GM06990 (cell line): ENCODE data around the gene SAMD8.
"Not testable (repeated sequence)": the region's sequence is repeated elsewhere in the genome, so short reads cannot be mapped to it uniquely, and the experiment has no call there.

ENCODE experiments used
- DNase-seq: peaks from one replicate; pipeline ENCODE4 v3.0.0-alpha.2; 2011; ENCODE audit not compliant: insufficient read length; ENCODE audit errors: extremely low read depth
- H3K27me3 ChIP-seq: replicated peaks from 2 replicates; pipeline ENCODE4 v1.6.0; 2011; ENCODE audit warnings: low read length; ENCODE audit not compliant: control insufficient read depth, insufficient read depth
- H3K36me3 ChIP-seq: 2 replicates; pipeline ENCODE4 v1.5.1; 2011; ENCODE audit warnings: low read length; ENCODE audit not compliant: control insufficient read depth, insufficient read depth
- H3K4me3 ChIP-seq: replicated peaks from 2 replicates; pipeline ENCODE4 v1.5.1; 2011; ENCODE audit warnings: low read depth, mild to moderate bottlenecking, control low read depth, low read length
- CTCF ChIP-seq: IDR thresholded peaks from 2 replicates; pipeline ENCODE4 v1.5.1; 2011; ENCODE audit warnings: low read length, control low read depth, mild to moderate bottlenecking, inconsistent platforms; ENCODE audit not compliant: insufficient read depth, poor library complexity, severe bottlenecking

SAMD8 gene

GRCh38 chr10:75123088-75123682 lies 11.7 kb downstream of the SAMD8 start:
- H3K36me3 ChIP-seq = peaks cover 2% of the 10 kb centered on the region
- no peak for DNase-seq
- no peaks in the 10 kb centered on the region for H3K27me3 ChIP-seq
- H3K4me3 ChIP-seq = no peak overlapping the region
- TF ChIP-seq CTCF = no peak

- no peaks in the 10 kb centered on the region for H3K27me3 ChIP-seq
- no peak for DNase-seq
- TF ChIP-seq CTCF = no peak
- peaks cover 2% of the 10 kb centered on the region for H3K36me3 ChIP-seq
- H3K4me3 ChIP-seq = no peak overlapping the region
These were observed 14.8 kb downstream of the SAMD8 start for GRCh38 chr10:75126277-75126676.

GRCh38 chr10:75127471-75127870 lies 16.0 kb downstream of the SAMD8 start:
- DNase-seq = no peak
- Histone ChIP-seq H3K36me3 (peaks cover 2% of the 10 kb centered on the region), H3K27me3 (no peaks in the 10 kb centered on the region), H3K4me3 (no peak overlapping the region)
- no peak for TF ChIP-seq CTCF

GRCh38 chr10:75128985-75129384 lies 17.5 kb downstream of the SAMD8 start:
- DNase-seq, H3K27me3 ChIP-seq, H3K4me3 ChIP-seq, H3K36me3 ChIP-seq: not testable (repeated sequence)

- Histone ChIP-seq H3K27me3 (no peaks in the 10 kb centered on the region), H3K4me3 (no peak overlapping the region), H3K36me3 (peaks cover 2% of the 10 kb centered on the region; the same call in 1 of the 2 replicates)
- DNase-seq = no peak
- TF ChIP-seq CTCF = no peak
These were observed 18.1 kb downstream of the SAMD8 start for GRCh38 chr10:75129537-75129936.

- not testable (repeated sequence) for H3K27me3 ChIP-seq, DNase-seq, H3K36me3 ChIP-seq, H3K4me3 ChIP-seq
These were observed 22.2 kb downstream of the SAMD8 start for GRCh38 chr10:75133701-75134100.

GRCh38 chr10:75136346-75136745 lies 24.9 kb downstream of the SAMD8 start:
- Histone ChIP-seq H3K36me3 (no peaks in the 10 kb centered on the region; the same call in 1 of the 2 replicates), H3K27me3 (no peaks in the 10 kb centered on the region)
- no peak for DNase-seq

More at GRCh38 chr10:75136346-75136745, 24.9 kb downstream of the SAMD8 start:
- TF ChIP-seq CTCF = no peak
- H3K4me3 ChIP-seq = no peak overlapping the region
